GM12801 (cell line): Measurements from ENCODE around the gene SLC2A4RG.

ENCODE experiments used
- CTCF ChIP-seq: IDR thresholded peaks from one replicate; pipeline ENCODE4 v1.5.1; 2011; ENCODE audit warnings: control low read depth; ENCODE audit not compliant: insufficient read length; ENCODE audit errors: extremely low read depth

Gene SLC2A4RG

GRCh38 chr20:63693733-63694583 lies 45.6 kb upstream of the SLC2A4RG start:
- TF ChIP-seq CTCF: no peak

GRCh38 chr20:63694584-63695423 lies 44.8 kb upstream of the SLC2A4RG start:
- TF ChIP-seq CTCF: no peak

GRCh38 chr20:63695424-63696305 lies 43.9 kb upstream of the SLC2A4RG start:
- no peak for TF ChIP-seq CTCF

GRCh38 chr20:63696306-63696627 lies 43.3 kb upstream of the SLC2A4RG start:
- no peak for TF ChIP-seq CTCF

GRCh38 chr20:63696628-63697356 lies 42.8 kb upstream of the SLC2A4RG start, which contains the start of gene TNFRSF6B:
TNFRSF6B (plus strand) TSS chr20:63696652; CDS start chr20:63696768, 116 bp downstream.
- no peak for TF ChIP-seq CTCF

GRCh38 chr20:63697357-63697867 lies 42.2 kb upstream of the SLC2A4RG start:
- TF ChIP-seq CTCF: no peak
